ENCODE results near the gene SLCO3A1.

Gene SLCO3A1
- total RNA-seq = 41.1 reads per million, percentile 64 among the genes with 10 or more reads in this experiment

- DNase-seq = peak; percentile 70
These were observed at the start of gene SLCO3A1 for GRCh38 chr15:91853511-91853947. Gene SLCO3A1, plus strand, starts transcription at chr15:91853708.

- no peak for DNase-seq
These were observed 46.4 kb upstream of the SLCO3A1 start for GRCh38 chr15:91807122-91807521.

- DNase-seq = no peak
These were observed 39.6 kb upstream of the SLCO3A1 start for GRCh38 chr15:91813924-91814323.

GRCh38 chr15:91816942-91817341, 36.6 kb upstream of the SLCO3A1 start:
- DNase-seq = no peak

- no peak for DNase-seq
These were observed 32.0 kb upstream of the SLCO3A1 start for GRCh38 chr15:91821458-91821857.

GRCh38 chr15:91824256-91824655, 29.3 kb upstream of the SLCO3A1 start:
- no peak for DNase-seq

- DNase-seq = no peak
These were observed 27.1 kb upstream of the SLCO3A1 start for GRCh38 chr15:91826443-91826842.

- DNase-seq = no peak
These were observed 20.5 kb upstream of the SLCO3A1 start for GRCh38 chr15:91833056-91833455.

GRCh38 chr15:91839867-91840266, 13.6 kb upstream of the SLCO3A1 start:
- no peak for DNase-seq

GRCh38 chr15:91841861-91842260, 11.6 kb upstream of the SLCO3A1 start:
- DNase-seq = no peak

- no peak for DNase-seq
These were observed 9.2 kb upstream of the SLCO3A1 start for GRCh38 chr15:91844341-91844740.

- no peak for DNase-seq
These were observed 8.6 kb upstream of the SLCO3A1 start for GRCh38 chr15:91844928-91845327.

GRCh38 chr15:91845720-91846119, 7.8 kb upstream of the SLCO3A1 start:
- DNase-seq = no peak

GRCh38 chr15:91849180-91849579, 4.3 kb upstream of the SLCO3A1 start:
- no peak for DNase-seq

GRCh38 chr15:91849749-91850161, 3.8 kb upstream of the SLCO3A1 start:
- no peak for DNase-seq

- DNase-seq = peak; percentile 64
These were observed 582 bp upstream of the SLCO3A1 start for GRCh38 chr15:91852741-91853510.

GRCh38 chr15:91853948-91854638, 585 bp downstream of the SLCO3A1 start:
- DNase-seq = peak; percentile 30

- DNase-seq = no peak
These were observed 1.1 kb downstream of the SLCO3A1 start for GRCh38 chr15:91854639-91854990.

GRCh38 chr15:91855241-91855640, 1.7 kb downstream of the SLCO3A1 start:
- no peak for DNase-seq

- DNase-seq = no peak
These were observed 2.4 kb downstream of the SLCO3A1 start for GRCh38 chr15:91855684-91856489.

GRCh38 chr15:91857224-91857585, 3.7 kb downstream of the SLCO3A1 start:
- no peak for DNase-seq

GRCh38 chr15:91857772-91858171, 4.3 kb downstream of the SLCO3A1 start:
- DNase-seq = peak; percentile 54

- no peak for DNase-seq
These were observed 7.0 kb downstream of the SLCO3A1 start for GRCh38 chr15:91860498-91860897.

Data from effector CD4-positive, alpha-beta T cell (primary cell).